Tibial nerve (tissue), 4 donors: Measurements from ENCODE around the gene TOP1. TPM values are rescaled to one million over a fixed set of nuclear protein-coding genes. Genes with fewer than 3 reads are reported as not detected.
A peak's percentile ranks its signal among the peaks of the same experiment; 100 is the strongest.

Experiments used
- DNase-seq, 2 donors: peaks; one replicate each; pipeline ENCODE4 v3.0.0-alpha.2; 2019; ENCODE audit warnings: low spot score in 2 of 2
- H3K27ac ChIP-seq, 4 donors: fragments of 200-600 bp; sonication (generic) in 3 of 4; one replicate each; pipeline ENCODE4 v1.5.1; 2017 to 2019; ENCODE audit warnings: mild to moderate bottlenecking in 1 of 4
- H3K27me3 ChIP-seq, 2 donors: fragments of 200-600 bp; sonication (generic) in 1 of 2; one replicate each; pipeline versions ENCODE4 v1.5.1 to v1.6.0; 2017 to 2019
- H3K36me3 ChIP-seq, 3 donors: fragments of 200-600 bp; sonication (generic); one replicate each; pipeline ENCODE4 v1.5.1; 2018 to 2019
- H3K4me1 ChIP-seq, 4 donors: fragments of 200-600 bp; sonication (generic) in 3 of 4; one replicate each; pipeline ENCODE4 v1.5.1; 2017 to 2019
- H3K4me3 ChIP-seq, 4 donors: fragments of 200-600 bp; sonication (generic) in 3 of 4; one replicate each; pipeline ENCODE4 v1.5.1; 2017 to 2019; ENCODE audit warnings: mild to moderate bottlenecking in 1 of 4, moderate library complexity in 1 of 4
- H3K9me3 ChIP-seq, 4 donors: fragments of 200-600 bp; sonication (generic) in 3 of 4; one replicate each; pipeline ENCODE4 v1.5.1; 2017 to 2019
- EP300 ChIP-seq, 2 donors: sonication (generic); formaldehyde crosslinking; IDR thresholded peaks; one replicate each; pipeline ENCODE4 v1.6.1; 2017; ENCODE audit warnings: antibody characterized with exemption in 2 of 2, mild to moderate bottlenecking in 1 of 2
- POLR2A ChIP-seq, 2 donors: fragments of 450-650 bp; IDR thresholded peaks; one replicate each; pipeline ENCODE4 v1.6.1; 2017; ENCODE audit warnings: antibody characterized with exemption in 2 of 2, mild to moderate bottlenecking in 2 of 2, moderate library complexity in 2 of 2
- WGBS, 2 donors: methylation state at CpG; one replicate each; pipeline ENCODE4 v1.1.5; 2018; 5-methylcytosine and 5-hydroxymethylcytosine counted together
- total RNA-seq, 4 donors: library from RNA; depleted of rRNA; stranded (reverse); fragments of >200 nt; gene quantifications; one replicate each; pipeline ENCODE4 v1.1.0, GENCODE V29; 2016
- TF ChIP-seq, protein P1 (sequence below), 5 experiments: fragments of 200-600 bp in 3 of 5; fragments of 450-650 bp in 2 of 5; sonication (generic) in 3 of 5; IDR thresholded peaks; one replicate each; pipeline ENCODE4 v1.5.1; 2016 to 2019; ENCODE audit warnings: antibody characterized with exemption in 5 of 5, mild to moderate bottlenecking in 3 of 5, moderate library complexity in 2 of 5

Gene TOP1
- total RNA-seq, 4 donors from 2014 or later = 17.9 to 29.1 (median 23.1) TPM

DNA sequence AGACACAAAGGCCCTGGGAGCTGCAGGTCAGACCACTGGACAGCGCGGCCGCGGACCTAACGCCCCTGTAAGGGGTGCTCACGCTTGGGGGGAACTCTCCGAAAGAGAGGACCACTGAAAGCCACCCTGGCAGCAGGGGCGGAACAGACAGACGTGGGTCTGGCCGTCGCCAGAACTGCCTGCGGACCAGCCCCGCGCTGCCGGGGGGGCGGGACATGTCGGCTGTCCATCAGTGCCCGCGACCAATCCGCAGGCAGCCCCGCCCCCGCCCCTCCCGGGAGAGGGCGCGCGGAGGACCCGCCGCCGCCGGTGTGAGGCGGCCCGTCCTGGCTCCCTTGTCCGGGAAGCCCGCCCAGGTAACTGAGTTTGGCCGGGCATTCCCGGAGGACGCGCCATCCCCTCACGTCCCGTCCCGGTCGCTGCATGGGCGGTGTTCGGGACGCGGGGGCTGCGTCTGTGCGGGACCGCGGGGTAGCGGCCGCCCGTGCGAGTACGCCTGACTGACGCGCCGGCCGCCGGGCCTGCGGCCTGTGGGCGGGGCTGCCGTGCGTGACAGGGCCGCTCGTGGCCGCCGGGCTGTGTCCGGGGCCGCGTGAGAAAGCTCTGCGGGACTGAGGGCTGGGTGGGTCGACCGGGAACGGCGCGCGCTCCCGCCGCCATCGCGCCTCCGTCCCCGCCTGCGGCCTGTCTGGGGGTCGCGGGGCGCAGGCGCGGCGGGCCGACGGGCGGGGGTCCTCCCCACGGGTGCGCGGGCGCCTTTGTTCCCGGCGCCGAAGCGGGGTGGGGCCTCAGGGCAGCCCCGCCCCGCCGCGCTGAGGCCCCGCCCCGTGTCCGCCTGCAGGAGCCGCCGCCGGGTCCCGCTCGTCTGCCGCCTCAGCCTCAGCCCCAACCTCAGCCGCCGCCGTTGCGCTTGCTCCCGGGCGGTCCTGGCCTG is 108.3 kb downstream of the TOP1 start, which contains the start of gene PLCG1:
Gene PLCG1 (plus strand): TSS at position 864 of the 934 bp plus-strand sequence. CDS start 99 bp downstream, outside the sequence.
- 0% methylated on average over 20 to 32 of the region's 121 CpGs for WGBS, 2 donors
- Histone ChIP-seq H3K4me1 (peaks cover 0 to 56% (median 31%) of the 10 kb centered on the region in 4 donors), H3K27ac (peak within 1 kb of the TSS; percentile 96 to 100 (median 96)), H3K27me3 (no peaks in the 10 kb centered on the region), H3K4me3 (peak within 1 kb of the TSS; percentile 73 to 83 (median 80)), H3K36me3 (no peaks in the 10 kb centered on the region), H3K9me3 (no peaks in the 10 kb centered on the region)
- TF ChIP-seq, protein P1, sequence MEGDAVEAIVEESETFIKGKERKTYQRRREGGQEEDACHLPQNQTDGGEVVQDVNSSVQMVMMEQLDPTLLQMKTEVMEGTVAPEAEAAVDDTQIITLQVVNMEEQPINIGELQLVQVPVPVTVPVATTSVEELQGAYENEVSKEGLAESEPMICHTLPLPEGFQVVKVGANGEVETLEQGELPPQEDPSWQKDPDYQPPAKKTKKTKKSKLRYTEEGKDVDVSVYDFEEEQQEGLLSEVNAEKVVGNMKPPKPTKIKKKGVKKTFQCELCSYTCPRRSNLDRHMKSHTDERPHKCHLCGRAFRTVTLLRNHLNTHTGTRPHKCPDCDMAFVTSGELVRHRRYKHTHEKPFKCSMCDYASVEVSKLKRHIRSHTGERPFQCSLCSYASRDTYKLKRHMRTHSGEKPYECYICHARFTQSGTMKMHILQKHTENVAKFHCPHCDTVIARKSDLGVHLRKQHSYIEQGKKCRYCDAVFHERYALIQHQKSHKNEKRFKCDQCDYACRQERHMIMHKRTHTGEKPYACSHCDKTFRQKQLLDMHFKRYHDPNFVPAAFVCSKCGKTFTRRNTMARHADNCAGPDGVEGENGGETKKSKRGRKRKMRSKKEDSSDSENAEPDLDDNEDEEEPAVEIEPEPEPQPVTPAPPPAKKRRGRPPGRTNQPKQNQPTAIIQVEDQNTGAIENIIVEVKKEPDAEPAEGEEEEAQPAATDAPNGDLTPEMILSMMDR (IDR thresholded peaks at IDR 0.05) = peak in 2 of 5 experiments; percentile 14 to 24
- peak in 1 of 2 donors; percentile 91 for TF ChIP-seq EP300 (IDR thresholded peaks at IDR 0.05)
- peak; percentile 71 to 88 for TF ChIP-seq POLR2A (IDR thresholded peaks at IDR 0.05)
- DNase-seq = peak; percentile 87

DNA sequence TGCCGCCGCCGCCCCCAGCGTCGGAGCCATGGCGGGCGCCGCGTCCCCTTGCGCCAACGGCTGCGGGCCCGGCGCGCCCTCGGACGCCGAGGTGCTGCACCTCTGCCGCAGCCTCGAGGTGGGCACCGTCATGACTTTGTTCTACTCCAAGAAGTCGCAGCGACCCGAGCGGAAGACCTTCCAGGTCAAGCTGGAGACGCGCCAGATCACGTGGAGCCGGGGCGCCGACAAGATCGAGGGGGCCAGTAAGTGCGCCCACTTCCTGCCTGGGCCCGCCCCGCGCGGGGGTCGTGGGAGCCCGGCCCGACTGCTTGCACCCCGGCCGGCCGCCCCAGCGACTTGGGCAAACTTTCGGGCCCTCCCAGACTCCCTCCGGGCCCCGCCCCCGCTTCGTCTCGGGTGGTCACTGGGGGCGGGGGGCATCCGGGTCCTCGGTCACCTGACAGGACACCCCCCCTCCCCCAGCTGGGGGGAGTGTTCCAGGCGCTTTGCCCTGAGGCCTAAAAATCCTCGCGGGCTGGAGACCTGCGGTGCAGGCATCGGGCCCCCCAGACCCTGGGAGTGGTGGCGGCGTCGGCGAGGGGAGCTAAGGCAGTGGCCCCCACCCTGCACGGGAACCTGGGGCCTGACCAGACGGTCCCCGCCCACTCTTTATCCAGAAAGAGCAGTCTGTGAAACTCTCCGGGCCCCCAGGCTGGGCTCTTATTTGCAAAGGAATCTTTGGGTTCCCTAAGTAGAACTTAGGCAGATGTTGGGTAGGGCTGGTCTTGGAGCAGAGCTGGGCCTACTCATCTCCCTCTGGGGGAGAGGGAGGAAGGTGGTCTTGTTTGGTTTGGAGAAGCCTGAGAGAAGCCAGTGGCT is 109.2 kb downstream of the TOP1 start:
- WGBS, 2 donors = 2 to 3% methylated on average over 20 to 43 of the region's 66 CpGs
- peak; percentile 57 to 62 for DNase-seq
- no peaks in the 10 kb centered on the region for H3K36me3 ChIP-seq
- peak overlapping the region; percentile 94 to 100 (median 96) for H3K27ac ChIP-seq
- TF ChIP-seq, protein P1 (IDR thresholded peaks at IDR 0.05) = no peak
- peak; percentile 35 to 59 for TF ChIP-seq EP300 (IDR thresholded peaks at IDR 0.05)
- H3K27me3 ChIP-seq = no peaks in the 10 kb centered on the region
- peak overlapping the region; percentile 42 to 83 (median 80) for H3K4me3 ChIP-seq
- peaks cover 0 to 65% (median 37%) of the 10 kb centered on the region in 4 donors for H3K4me1 ChIP-seq
- H3K9me3 ChIP-seq = no peaks in the 10 kb centered on the region

DNA sequence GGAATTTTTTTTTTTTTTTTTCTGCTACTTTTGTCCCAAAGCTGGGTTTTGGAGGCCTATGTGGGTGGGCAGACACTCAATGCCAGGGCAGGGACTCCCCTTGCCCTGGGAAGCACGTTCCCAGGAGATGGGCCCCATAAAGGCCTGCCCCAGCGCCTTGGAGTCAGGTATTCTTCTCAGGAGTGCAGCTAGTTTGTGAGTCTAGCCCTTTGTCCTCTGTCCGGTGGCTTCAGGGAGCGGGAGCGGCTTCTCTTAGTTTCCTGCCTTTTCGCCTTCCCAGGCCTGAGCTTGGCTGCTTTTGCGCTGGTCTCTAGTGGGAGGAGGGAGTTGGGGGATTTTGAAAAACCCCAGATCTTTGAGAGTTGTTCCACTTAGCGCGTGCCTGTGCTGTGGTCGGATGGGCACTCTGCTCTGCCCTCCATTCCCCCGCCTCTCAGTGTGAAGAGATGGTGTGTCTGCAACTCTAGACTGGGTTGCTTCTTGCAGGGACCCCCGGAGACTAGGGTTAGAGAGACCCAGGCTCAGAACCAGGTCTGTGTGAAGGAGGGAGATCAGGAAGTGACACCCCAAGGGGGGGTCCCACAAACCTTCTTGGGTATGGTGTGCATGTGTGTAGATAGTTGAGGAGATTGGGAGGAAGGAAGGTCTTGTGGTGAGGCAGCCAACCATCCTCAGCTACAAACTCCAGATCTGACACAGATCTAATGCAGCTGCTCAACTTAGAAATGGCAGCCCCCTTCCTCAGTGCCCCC is 110.0 kb downstream of the TOP1 start:
- TF ChIP-seq EP300 (IDR thresholded peaks at IDR 0.05) = no peak
- TF ChIP-seq, protein P1 (IDR thresholded peaks at IDR 0.05) = no peak
- no peak for TF ChIP-seq POLR2A (IDR thresholded peaks at IDR 0.05)
- Histone ChIP-seq H3K36me3 (no peaks in the 10 kb centered on the region), H3K9me3 (no peaks in the 10 kb centered on the region), H3K4me1 (peaks cover 0 to 73% (median 41%) of the 10 kb centered on the region in 4 donors), H3K4me3 (peak overlapping the region; percentile 42 to 83 (median 80)), H3K27ac (peak overlapping the region; percentile 94 to 100 (median 96)), H3K27me3 (no peaks in the 10 kb centered on the region)
- WGBS, 2 donors = 14 to 23% methylated on average over 6 to 12 of the region's 12 CpGs
- no peak for DNase-seq

DNA sequence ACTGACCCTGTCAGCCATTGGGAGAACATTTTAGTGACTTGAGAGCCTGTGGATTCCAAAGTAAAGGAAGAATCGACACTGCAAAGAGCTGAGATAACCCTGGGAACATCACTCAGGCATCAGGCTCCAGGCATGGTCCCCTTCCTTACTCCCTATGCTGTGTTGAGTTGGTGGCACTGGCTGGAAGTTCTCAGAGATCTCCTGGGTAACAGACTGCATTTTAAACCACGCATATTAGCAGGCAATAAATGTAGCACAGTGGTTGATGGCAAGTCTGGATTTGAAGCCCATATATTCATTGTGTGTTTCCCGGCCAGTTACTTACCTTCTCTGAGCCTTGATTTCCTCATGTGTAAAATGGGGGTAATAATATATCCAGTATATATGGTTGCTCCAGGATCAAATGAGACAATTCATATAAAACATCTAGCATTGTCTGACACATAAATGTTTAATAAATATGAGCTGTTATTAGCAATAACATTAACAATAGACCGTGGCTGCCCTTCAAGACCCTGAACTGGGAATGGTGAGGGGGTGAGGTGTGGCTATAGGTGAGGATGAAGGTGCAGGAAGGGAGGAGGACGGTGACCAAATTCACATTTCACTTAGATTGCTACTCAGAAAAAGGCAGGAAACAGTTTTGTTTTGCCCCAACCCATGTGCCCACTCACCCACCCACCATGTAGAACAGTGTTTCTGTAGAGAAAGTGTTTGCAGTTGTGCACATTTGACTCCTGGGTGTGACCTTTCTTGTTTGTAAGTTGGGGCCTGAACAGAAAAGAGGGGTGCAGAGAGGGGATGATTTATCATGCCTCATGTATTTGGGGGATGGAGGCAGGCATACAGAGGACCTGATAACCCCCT is 110.8 kb downstream of the TOP1 start:
- H3K9me3 ChIP-seq = no peaks in the 10 kb centered on the region
- no peaks in the 10 kb centered on the region for H3K27me3 ChIP-seq
- H3K27ac ChIP-seq = peak overlapping the region; percentile 94 to 100 (median 96)
- peaks cover 0 to 79% (median 44%) of the 10 kb centered on the region in 4 donors for H3K4me1 ChIP-seq
- no peak for DNase-seq
- peak overlapping the region; percentile 42 to 83 (median 80) for H3K4me3 ChIP-seq
- 50 to 51% methylated on average over 5 of the region's 5 CpGs for WGBS, 2 donors
- H3K36me3 ChIP-seq = peaks cover 0 to 7% (median 0%) of the 10 kb centered on the region in 3 donors
- no peak for TF ChIP-seq EP300 (IDR thresholded peaks at IDR 0.05)
- TF ChIP-seq, protein P1 (IDR thresholded peaks at IDR 0.05) = no peak
- TF ChIP-seq POLR2A (IDR thresholded peaks at IDR 0.05) = no peak
